AG08395 (cell line): ENCODE data around the gene RASSF7.
"Not testable (repeated sequence)": the region's sequence is repeated elsewhere in the genome, so short reads cannot be mapped to it uniquely, and the experiment has no call there.

Source experiments
- DNase-seq: peaks from one replicate; pipeline ENCODE4 v3.0.0; 2012; ENCODE audit warnings: mixed read lengths, low spot score

The RASSF7 gene

GRCh38 chr11:567011-567628 lies 6.3 kb downstream of the RASSF7 start:
- no peak for DNase-seq

GRCh38 chr11:567629-568292 lies 7.0 kb downstream of the RASSF7 start:
- DNase-seq, result no peak

- DNase-seq, result peak; percentile 98
Measured at GRCh38 chr11:568306-569157, 7.8 kb downstream of the RASSF7 start.

- no peak for DNase-seq
Measured at GRCh38 chr11:569158-569885, 8.6 kb downstream of the RASSF7 start.

GRCh38 chr11:571802-572185 lies 11.0 kb downstream of the RASSF7 start:
- DNase-seq, result no peak

GRCh38 chr11:573146-573759 lies 12.5 kb downstream of the RASSF7 start:
- no peak for DNase-seq

- not testable (repeated sequence) for DNase-seq
Measured at GRCh38 chr11:574031-574570, 13.3 kb downstream of the RASSF7 start.

GRCh38 chr11:574632-575312 lies 14.0 kb downstream of the RASSF7 start:
- DNase-seq, result no peak

- DNase-seq, result peak; percentile 43
Measured at GRCh38 chr11:575313-575995, 14.7 kb downstream of the RASSF7 start.

- DNase-seq, result peak; percentile 99
Measured at GRCh38 chr11:575996-576768, 15.4 kb downstream of the RASSF7 start, which contains the start of gene PHRF1. TSS of gene PHRF1 (plus strand) at chr11:576470. CDS start at chr11:581513, 5,043 bp downstream.

- no peak for DNase-seq
Measured at GRCh38 chr11:576811-577610, 16.2 kb downstream of the RASSF7 start.

GRCh38 chr11:577611-577894 lies 16.8 kb downstream of the RASSF7 start:
- no peak for DNase-seq

GRCh38 chr11:578276-579035 lies 17.7 kb downstream of the RASSF7 start:
- DNase-seq, result no peak

GRCh38 chr11:579830-580601 lies 19.2 kb downstream of the RASSF7 start:
- no peak for DNase-seq

- DNase-seq, result no peak
Measured at GRCh38 chr11:581342-581741, 20.6 kb downstream of the RASSF7 start.

GRCh38 chr11:581752-582151 lies 21.0 kb downstream of the RASSF7 start:
- DNase-seq, result no peak

GRCh38 chr11:584287-584686 lies 23.5 kb downstream of the RASSF7 start:
- no peak for DNase-seq
